ENCODE data around the gene DYSF. TPM values are rescaled to one million over a fixed set of nuclear protein-coding genes. Genes with fewer than 3 reads are reported as not detected.

The DYSF gene
- total and polyA plus RNA-seq, 7 donors, result 38.3 to 208 (median 109) TPM

DNA sequence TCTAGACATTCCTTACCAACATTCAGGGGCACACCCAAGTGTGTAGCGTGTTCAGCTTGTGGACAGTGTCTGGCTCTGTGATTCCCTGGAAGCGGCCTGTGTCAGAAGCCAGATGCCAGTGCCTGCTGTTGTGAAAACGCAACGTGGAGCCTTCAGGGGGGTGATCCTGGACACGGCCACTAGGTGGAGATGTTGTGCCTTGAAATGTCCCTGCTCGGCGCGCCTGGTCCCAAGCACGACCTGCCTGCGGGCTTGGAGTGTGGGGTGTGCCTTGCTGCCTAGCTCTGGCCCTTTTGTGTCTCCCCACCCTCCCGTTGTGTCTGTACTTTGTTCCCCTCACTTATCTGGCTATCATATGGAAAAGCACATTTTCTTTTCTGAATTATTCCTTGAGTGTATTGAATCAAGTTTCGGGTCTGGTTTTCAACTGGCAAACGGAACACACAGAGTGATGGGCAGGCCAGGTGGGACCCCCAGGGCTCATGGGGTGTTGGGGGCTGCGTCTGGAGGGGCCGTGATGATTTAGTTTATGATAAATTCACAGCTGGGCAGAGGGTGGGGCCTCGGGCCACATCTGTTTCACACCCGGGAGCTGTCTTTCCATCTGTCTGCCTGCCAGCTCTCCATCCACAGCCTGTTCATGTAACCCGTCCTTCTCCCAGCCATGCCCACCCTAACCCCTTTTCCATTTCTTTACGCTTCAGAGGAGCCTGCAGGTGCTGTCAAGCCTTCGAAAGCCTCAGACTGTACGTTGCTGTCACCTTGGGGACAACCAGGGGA lies 95.5 kb downstream of the DYSF start:
- WGBS, 3 donors, result 57 to 65% (median 58%) methylated on average over 21 of the region's 21 CpGs
- ATAC-seq, result peak; percentile 67 to 85 (median 80)
- DNase-seq, result peak; percentile 78 to 88

DNA sequence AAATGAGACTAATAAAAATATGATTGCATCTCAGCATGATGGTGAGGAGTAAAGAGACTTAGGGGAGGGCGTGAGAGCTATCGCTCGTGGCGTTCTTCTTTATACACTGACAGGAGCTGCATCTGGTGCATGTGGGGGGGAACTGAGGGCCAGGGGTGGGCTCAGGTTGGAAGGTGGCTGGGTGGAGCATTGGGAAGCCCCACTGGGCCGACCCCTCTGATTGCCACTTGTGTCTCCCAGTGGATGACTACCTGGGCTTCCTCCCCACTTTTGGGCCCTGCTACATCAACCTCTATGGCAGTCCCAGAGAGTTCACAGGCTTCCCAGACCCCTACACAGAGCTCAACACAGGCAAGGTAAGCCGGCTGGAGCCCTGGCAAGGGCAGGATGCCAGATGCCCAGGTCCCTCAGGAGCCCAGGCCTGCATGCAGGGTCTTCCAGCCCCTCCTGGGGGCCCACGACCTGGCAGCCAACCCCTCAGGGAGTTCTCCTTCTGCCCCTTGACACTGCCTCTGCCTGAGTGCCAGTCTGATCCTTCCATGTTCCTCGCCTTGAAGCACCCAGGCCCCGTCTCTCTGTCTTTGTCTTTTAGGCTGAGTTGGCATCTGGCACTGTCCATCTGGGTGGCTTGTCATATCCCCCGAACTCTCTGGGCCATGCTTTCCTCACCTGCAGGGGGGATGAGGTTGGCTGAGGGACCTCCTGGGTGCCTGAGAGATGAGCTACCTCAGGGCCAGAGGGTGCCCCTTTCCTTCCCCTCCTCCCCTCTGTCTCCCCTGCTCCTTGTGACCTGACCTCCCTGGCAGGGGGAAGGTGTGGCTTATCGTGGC lies 97.7 kb downstream of the DYSF start:
- Histone ChIP-seq H3K4me1 (no peaks in the 10 kb centered on the region), H3K27me3 (ENCODE audit: insufficient read depth in 3 of 3, low read length in 2 of 3) (no peaks in the 10 kb centered on the region), H3K36me3 (ENCODE audit: insufficient read depth in 1 of 2, low read depth in 1 of 2) (peaks cover 6 to 69% of the 10 kb centered on the region in 2 donors), H3K9me3 (no peaks in the 10 kb centered on the region), H3K27ac (no peak overlapping the region), H3K4me3 (no peak overlapping the region)
- no peak for TF ChIP-seq CTCF (IDR thresholded peaks at IDR 0.05)
- intact Hi-C loops (cut with DNase I), result loop anchor here in 1 of 2 donors (10.0 kb wide), 1 partner anchor 444 kb away; no protein-coding TSS in a partner anchor
- peak in 1 of 2 donors; percentile 36 for DNase-seq
- WGBS, 3 donors, result 87 to 89% (median 88%) methylated on average over 11 of the region's 11 CpGs
- no peak for ATAC-seq

More for the DNA sequence above, 95.5 kb downstream of the DYSF start:
- Histone ChIP-seq H3K4me3 (no peak overlapping the region), H3K36me3 (ENCODE audit: insufficient read depth in 1 of 2, low read depth in 1 of 2) (peaks cover 2 to 50% of the 10 kb centered on the region in 2 donors), H3K27ac (no peak overlapping the region), H3K4me1 (peaks cover 5% of the 10 kb centered on the region), H3K9me3 (no peaks in the 10 kb centered on the region), H3K27me3 (ENCODE audit: insufficient read depth in 3 of 3, low read length in 2 of 3) (no peaks in the 10 kb centered on the region)
- peak; percentile 81 for TF ChIP-seq CTCF (IDR thresholded peaks at IDR 0.05)
- intact Hi-C loops (cut with DNase I), result loop anchor here (2.0 to 10.0 kb wide), 7 partner anchors 248 to 1028 kb away; no protein-coding TSS in a partner anchor

DNA sequence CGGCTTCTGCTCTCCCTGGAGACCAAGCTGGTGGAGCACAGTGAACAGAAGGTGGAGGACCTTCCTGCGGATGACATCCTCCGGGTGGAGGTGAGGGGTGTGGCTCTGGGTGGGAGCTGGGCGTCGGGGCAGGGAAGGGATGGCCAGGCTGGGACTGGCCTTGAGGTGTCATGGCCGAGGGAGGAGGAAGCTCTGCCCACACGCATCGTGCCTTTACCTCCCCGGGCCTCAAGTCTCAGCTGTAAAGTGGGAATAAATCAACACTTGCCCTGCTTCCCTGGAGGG lies 98.2 kb downstream of the DYSF start:
- Histone ChIP-seq H3K27me3 (ENCODE audit: insufficient read depth in 3 of 3, low read length in 2 of 3) (no peaks in the 10 kb centered on the region), H3K9me3 (no peaks in the 10 kb centered on the region), H3K4me1 (no peaks in the 10 kb centered on the region), H3K36me3 (ENCODE audit: insufficient read depth in 1 of 2, low read depth in 1 of 2) (peaks cover 6 to 69% of the 10 kb centered on the region in 2 donors), H3K27ac (no peak overlapping the region), H3K4me3 (no peak overlapping the region)
- TF ChIP-seq CTCF (IDR thresholded peaks at IDR 0.05), result no peak
- DNase-seq (peak in 1 of 2 donors; percentile 29), ATAC-seq (no peak)
- 90 to 92% (median 90%) methylated on average over 9 of the region's 9 CpGs for WGBS, 3 donors
- intact Hi-C loops (cut with DNase I), result loop anchor here in 1 of 2 donors (10.0 kb wide), 1 partner anchor 443 kb away; no protein-coding TSS in a partner anchor

- no peak for ATAC-seq
- Histone ChIP-seq H3K4me3 (no peak overlapping the region), H3K4me1 (no peaks in the 10 kb centered on the region), H3K27ac (no peak overlapping the region), H3K27me3 (ENCODE audit: insufficient read depth in 3 of 3, low read length in 2 of 3) (no peaks in the 10 kb centered on the region), H3K9me3 (no peaks in the 10 kb centered on the region), H3K36me3 (ENCODE audit: insufficient read depth in 1 of 2, low read depth in 1 of 2) (peaks cover 6 to 70% of the 10 kb centered on the region in 2 donors)
- TF ChIP-seq CTCF (IDR thresholded peaks at IDR 0.05), result no peak
- DNase-seq, result peak in 1 of 2 donors; percentile 24
- intact Hi-C loops (cut with DNase I), result loop anchor here in 1 of 2 donors (10.0 kb wide), 1 partner anchor 442 kb away; no protein-coding TSS in a partner anchor
- 82 to 88% (median 88%) methylated on average over 6 of the region's 6 CpGs for WGBS, 3 donors
These were observed 99.0 kb downstream of the DYSF start for GRCh38 chr2:71552356-71552755.

Measured in psoas muscle (tissue), 8 donors.